Suprapubic skin (tissue), 4 donors: Measurements from ENCODE around the gene KRTAP1-5. TPM values are rescaled to one million over a fixed set of nuclear protein-coding genes. Genes with fewer than 3 reads are reported as not detected.
"Not testable (repeated sequence)": the region's sequence is repeated elsewhere in the genome, so short reads cannot be mapped to it uniquely, and the experiment has no call there.

Experiments used
- DNase-seq, 2 donors: peaks; one replicate each; pipeline ENCODE4 v3.0.0-alpha.2; 2019; ENCODE audit warnings: low spot score in 2 of 2
- H3K27ac ChIP-seq: fragments of 200-600 bp; sonication (generic); one replicate; pipeline ENCODE4 v1.5.1; 2019
- H3K27me3 ChIP-seq: fragments of 200-600 bp; sonication (generic); one replicate; pipeline ENCODE4 v1.5.1; 2019
- H3K36me3 ChIP-seq: fragments of 200-600 bp; sonication (generic); one replicate; pipeline ENCODE4 v1.5.1; 2019
- H3K4me1 ChIP-seq: fragments of 200-600 bp; sonication (generic); one replicate; pipeline ENCODE4 v1.5.1; 2019
- H3K4me3 ChIP-seq: fragments of 200-600 bp; sonication (generic); one replicate; pipeline ENCODE4 v1.5.1; 2019; ENCODE audit warnings: mild to moderate bottlenecking
- H3K9me3 ChIP-seq: fragments of 200-600 bp; sonication (generic); one replicate; pipeline ENCODE4 v1.5.1; 2019
- EP300 ChIP-seq: sonication (generic); formaldehyde crosslinking; IDR thresholded peaks from one replicate; pipeline ENCODE4 v1.6.1; 2017; ENCODE audit warnings: antibody characterized with exemption
- POLR2A ChIP-seq, 2 donors: fragments of 450-650 bp; IDR thresholded peaks; one replicate each; pipeline ENCODE4 v1.6.1; 2017; ENCODE audit warnings: antibody characterized with exemption in 2 of 2, mild to moderate bottlenecking in 2 of 2, moderate library complexity in 2 of 2
- POLR2AphosphoS5 ChIP-seq, 3 donors: sonication (generic); formaldehyde crosslinking; IDR thresholded peaks; one replicate each; pipeline ENCODE4 v1.6.1; 2017; ENCODE audit warnings: antibody characterized with exemption in 3 of 3
- WGBS: methylation state at CpG from one replicate; pipeline ENCODE4 v1.1.5; 2018; 5-methylcytosine and 5-hydroxymethylcytosine counted together
- total RNA-seq, 4 donors: library from RNA; depleted of rRNA; stranded (reverse); fragments of >200 nt; gene quantifications; one replicate each; pipeline ENCODE4 v1.1.0, GENCODE V29; 2016
- TF ChIP-seq, protein P1 (sequence below), 2 donors: fragments of 200-600 bp in 1 of 2; fragments of 450-650 bp in 1 of 2; sonication (generic) in 1 of 2; IDR thresholded peaks; one replicate each; pipeline ENCODE4 v1.5.1; 2016 to 2019; ENCODE audit warnings: antibody characterized with exemption in 2 of 2, mild to moderate bottlenecking in 1 of 2, moderate library complexity in 1 of 2

KRTAP1-5 gene
- total RNA-seq, 4 donors from 2014 or later = 1.6 to 199 (median 40.4) TPM

DNA sequence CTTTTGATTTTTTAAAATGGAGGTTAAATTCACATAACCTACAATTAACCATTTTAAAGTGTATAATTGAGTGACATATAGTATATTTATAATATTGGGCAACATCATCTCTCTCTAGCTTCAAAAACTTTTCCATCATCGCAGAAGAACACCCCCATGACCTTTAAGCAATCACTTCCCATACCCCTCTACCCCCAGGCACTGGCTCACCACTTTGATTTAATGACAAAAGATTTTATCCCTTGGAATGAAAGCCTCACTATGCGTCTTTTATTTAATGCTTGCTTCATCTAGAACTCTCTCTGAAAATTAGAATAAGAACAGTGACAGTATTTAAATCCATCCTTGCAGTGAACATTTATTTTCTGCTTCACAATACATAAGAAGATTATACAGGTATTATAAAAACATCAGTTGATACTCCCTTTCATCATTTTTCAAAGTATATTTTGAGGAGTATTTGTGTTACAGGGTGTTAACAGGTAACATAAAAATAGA is 10.9 kb upstream of the KRTAP1-5 start:
- no peak overlapping the region for H3K27ac ChIP-seq
- H3K4me3 ChIP-seq = no peak overlapping the region
- 87% methylated on average over 2 of the region's 2 CpGs for WGBS
- no peak for DNase-seq
- no peaks in the 10 kb centered on the region for H3K36me3 ChIP-seq
- TF ChIP-seq, protein P1, sequence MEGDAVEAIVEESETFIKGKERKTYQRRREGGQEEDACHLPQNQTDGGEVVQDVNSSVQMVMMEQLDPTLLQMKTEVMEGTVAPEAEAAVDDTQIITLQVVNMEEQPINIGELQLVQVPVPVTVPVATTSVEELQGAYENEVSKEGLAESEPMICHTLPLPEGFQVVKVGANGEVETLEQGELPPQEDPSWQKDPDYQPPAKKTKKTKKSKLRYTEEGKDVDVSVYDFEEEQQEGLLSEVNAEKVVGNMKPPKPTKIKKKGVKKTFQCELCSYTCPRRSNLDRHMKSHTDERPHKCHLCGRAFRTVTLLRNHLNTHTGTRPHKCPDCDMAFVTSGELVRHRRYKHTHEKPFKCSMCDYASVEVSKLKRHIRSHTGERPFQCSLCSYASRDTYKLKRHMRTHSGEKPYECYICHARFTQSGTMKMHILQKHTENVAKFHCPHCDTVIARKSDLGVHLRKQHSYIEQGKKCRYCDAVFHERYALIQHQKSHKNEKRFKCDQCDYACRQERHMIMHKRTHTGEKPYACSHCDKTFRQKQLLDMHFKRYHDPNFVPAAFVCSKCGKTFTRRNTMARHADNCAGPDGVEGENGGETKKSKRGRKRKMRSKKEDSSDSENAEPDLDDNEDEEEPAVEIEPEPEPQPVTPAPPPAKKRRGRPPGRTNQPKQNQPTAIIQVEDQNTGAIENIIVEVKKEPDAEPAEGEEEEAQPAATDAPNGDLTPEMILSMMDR (IDR thresholded peaks at IDR 0.05) = no peak
- TF ChIP-seq EP300 (no peak), POLR2A (IDR thresholded peaks at IDR 0.05) (no peak), POLR2AphosphoS5 (IDR thresholded peaks at IDR 0.05) (no peak)
- no peaks in the 10 kb centered on the region for H3K27me3 ChIP-seq
- no peaks in the 10 kb centered on the region for H3K4me1 ChIP-seq
- no peaks in the 10 kb centered on the region for H3K9me3 ChIP-seq

GRCh38 chr17:41034346-41034935 is 7.4 kb upstream of the KRTAP1-5 start, which contains the start of gene KRTAP1-3:
KRTAP1-3 (minus strand) TSS chr17:41034874; CDS start chr17:41034821, 53 bp downstream.
- not testable (repeated sequence) for H3K27ac ChIP-seq, H3K27me3 ChIP-seq, H3K4me1 ChIP-seq, H3K36me3 ChIP-seq, DNase-seq, H3K4me3 ChIP-seq, H3K9me3 ChIP-seq
- WGBS = 64% methylated on average over 10 of the region's 10 CpGs

DNA sequence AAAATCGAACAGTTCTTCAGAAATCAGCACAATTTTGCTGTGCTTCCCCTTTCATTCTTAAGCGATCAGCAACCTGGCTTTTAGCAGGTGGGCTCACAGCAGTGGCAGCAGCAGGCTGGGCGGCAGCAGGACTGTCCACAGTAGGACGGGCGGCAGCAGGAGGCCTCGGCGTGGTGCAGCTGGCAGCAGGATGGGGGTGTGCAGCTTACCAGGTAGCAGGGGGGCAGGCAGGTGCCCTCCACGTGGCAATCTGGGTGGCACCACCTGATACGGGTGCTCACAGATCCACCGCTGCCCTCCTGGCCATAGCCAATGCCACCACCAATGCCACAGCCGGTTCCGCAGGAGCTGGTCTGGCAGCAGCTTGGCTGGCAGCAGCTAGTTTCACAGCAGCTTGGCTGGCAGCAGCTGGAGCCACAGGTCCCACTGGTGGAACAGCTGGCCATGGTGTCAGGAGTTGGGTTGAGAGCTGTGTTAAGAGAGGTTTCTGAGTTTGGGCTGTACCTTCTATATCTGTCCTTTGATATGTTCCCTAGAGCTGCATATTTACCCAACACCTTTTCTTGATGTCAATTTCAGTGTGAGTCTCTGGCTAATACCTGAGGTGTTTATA is 2.7 kb upstream of the KRTAP1-5 start, which contains the start of gene KRTAP1-4:
Gene KRTAP1-4, minus strand, starts transcription at position 563 of the 613 bp plus-strand sequence. Its CDS starts 117 bp downstream, at position 446.
- no peak within 1 kb of the TSS for H3K4me3 ChIP-seq
- no peak for DNase-seq
- H3K27ac ChIP-seq = no peak within 1 kb of the TSS
- H3K4me1 ChIP-seq = peaks cover 9% of the 10 kb centered on the region
- H3K27me3 ChIP-seq = peaks cover 16% of the 10 kb centered on the region
- WGBS = 83% methylated on average over 8 of the region's 12 CpGs
- H3K9me3 ChIP-seq = no peaks in the 10 kb centered on the region
- no peaks in the 10 kb centered on the region for H3K36me3 ChIP-seq
- TF ChIP-seq POLR2AphosphoS5 (IDR thresholded peaks at IDR 0.05) = no peak

- no peak for DNase-seq
- WGBS = 66% methylated on average over 3 of the region's 3 CpGs
- no peaks in the 10 kb centered on the region for H3K9me3 ChIP-seq
- TF ChIP-seq, protein P1 (IDR thresholded peaks at IDR 0.05) = no peak
- TF ChIP-seq POLR2A (IDR thresholded peaks at IDR 0.05) (no peak), EP300 (no peak), POLR2AphosphoS5 (IDR thresholded peaks at IDR 0.05) (no peak)
- H3K4me3 ChIP-seq = no peak overlapping the region
- H3K27me3 ChIP-seq = peaks cover 12% of the 10 kb centered on the region
- H3K4me1 ChIP-seq = peaks cover 7% of the 10 kb centered on the region
- no peaks in the 10 kb centered on the region for H3K36me3 ChIP-seq
- H3K27ac ChIP-seq = no peak overlapping the region
These were observed 2.3 kb downstream of the KRTAP1-5 start for GRCh38 chr17:41024697-41025096.

- no peak for DNase-seq
These were observed 6.7 kb downstream of the KRTAP1-5 start for GRCh38 chr17:41020336-41020735.

GRCh38 chr17:41019415-41019814 is 7.6 kb downstream of the KRTAP1-5 start:
- no peak for DNase-seq
- Histone ChIP-seq H3K4me1 (no peaks in the 10 kb centered on the region), H3K36me3 (no peaks in the 10 kb centered on the region), H3K27ac (no peak overlapping the region), H3K4me3 (no peak overlapping the region), H3K9me3 (no peaks in the 10 kb centered on the region), H3K27me3 (no peaks in the 10 kb centered on the region)
- WGBS = 88% methylated on average over 2 of the region's 3 CpGs
- TF ChIP-seq EP300 (no peak), POLR2A (IDR thresholded peaks at IDR 0.05) (no peak), POLR2AphosphoS5 (IDR thresholded peaks at IDR 0.05) (no peak)
- TF ChIP-seq, protein P1 (IDR thresholded peaks at IDR 0.05) = no peak

More at GRCh38 chr17:41020336-41020735, 6.7 kb downstream of the KRTAP1-5 start:
- Histone ChIP-seq H3K36me3 (no peaks in the 10 kb centered on the region), H3K27ac (no peak overlapping the region), H3K9me3 (no peaks in the 10 kb centered on the region), H3K27me3 (no peaks in the 10 kb centered on the region), H3K4me3 (no peak overlapping the region), H3K4me1 (no peaks in the 10 kb centered on the region)
- no peak for TF ChIP-seq POLR2AphosphoS5 (IDR thresholded peaks at IDR 0.05)
- TF ChIP-seq, protein P1 (IDR thresholded peaks at IDR 0.05) = no peak
- no peak for TF ChIP-seq POLR2A (IDR thresholded peaks at IDR 0.05)
- TF ChIP-seq EP300 = no peak
